Superior temporal gyrus (tissue), 1 donor: ENCODE measurements around the gene OSBPL3.
A peak's percentile ranks its signal among the peaks of the same experiment; 100 is the strongest.

Experiments
- DNase-seq: peaks from one replicate; pipeline ENCODE4 v3.0.0-alpha.2; 2016; ENCODE audit errors: extremely low spot score

The OSBPL3 gene

DNA sequence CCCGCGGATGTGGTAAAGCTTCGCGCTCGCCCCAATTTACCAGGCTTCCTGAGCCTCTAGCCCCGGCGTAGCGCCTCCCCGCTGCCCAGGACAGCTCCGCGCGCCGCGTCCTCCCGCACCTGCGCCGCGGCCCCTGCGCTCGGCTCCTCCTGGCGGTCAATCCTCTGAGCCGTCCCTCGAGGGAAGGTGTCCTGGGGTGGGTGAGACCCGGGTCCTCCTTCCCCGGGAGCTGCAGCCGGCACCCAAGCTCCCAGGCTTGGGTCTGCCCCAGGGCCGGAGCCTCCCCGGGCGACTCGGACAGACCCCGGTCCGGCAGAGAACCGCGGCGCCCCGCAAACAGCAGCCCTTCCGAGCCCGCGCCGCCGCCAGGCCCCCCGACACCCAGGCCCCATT is 512 bp downstream of the OSBPL3 start:
- peak; percentile 36 for DNase-seq

DNA sequence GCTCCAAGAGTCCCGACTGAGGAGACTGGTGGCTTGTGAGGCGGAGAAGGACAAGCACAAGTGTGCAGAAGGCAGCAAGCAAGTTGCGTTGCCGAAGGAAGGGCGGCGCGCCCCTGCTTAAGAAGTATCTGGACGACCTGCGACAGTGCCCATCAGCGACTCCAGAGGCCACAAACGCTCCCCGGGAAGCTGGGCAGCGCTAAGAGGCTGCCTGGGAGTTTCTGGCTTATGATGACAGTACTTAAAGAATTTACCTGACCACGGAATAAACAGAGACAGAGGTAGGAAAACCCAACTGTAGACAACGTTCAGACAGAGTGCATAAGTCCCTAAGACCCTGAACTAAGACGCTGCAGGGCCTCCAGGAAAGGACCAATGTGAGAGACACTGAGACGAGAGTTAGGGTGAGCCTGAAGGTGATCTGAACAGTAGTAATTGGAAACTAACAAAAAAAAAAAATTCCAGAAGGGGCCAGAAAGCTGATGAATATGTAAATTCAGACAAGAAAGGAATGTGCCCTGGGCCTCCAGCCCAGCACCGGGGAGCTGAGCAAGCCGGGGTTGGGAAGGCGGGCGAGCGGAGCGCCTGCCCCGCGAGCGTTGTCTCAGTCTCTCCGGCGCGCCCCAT is 1.0 kb downstream of the OSBPL3 start:
- DNase-seq = peak; percentile 40

DNA sequence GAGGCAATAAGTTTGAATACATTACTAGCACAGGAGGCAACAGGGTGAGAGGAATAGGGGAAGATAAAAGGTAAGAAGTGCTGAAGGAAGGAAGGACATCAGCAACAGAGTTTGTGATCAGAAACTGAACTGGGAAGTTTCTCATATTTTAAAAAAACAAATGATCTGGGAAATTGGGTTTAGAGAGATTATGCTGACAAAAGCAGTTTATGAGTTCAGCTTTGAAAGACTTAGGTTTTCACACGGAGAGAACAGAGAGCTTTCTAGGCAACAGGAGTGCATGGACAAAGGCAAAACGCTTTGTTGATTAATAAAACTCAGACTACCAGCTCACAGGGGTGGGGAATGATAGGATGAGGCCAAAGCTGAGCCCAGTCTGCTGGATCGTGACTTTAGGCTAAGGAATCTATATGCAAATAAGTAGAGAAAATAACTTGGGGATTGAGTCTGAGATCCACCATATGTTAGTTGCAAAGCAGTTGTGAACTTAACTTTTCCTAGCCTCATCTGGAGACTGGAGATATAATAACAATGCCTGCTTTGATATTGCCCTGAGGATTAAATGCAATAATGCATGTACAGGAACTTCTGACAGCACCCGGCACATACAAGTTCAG is 4.2 kb downstream of the OSBPL3 start:
- no peak for DNase-seq

DNA sequence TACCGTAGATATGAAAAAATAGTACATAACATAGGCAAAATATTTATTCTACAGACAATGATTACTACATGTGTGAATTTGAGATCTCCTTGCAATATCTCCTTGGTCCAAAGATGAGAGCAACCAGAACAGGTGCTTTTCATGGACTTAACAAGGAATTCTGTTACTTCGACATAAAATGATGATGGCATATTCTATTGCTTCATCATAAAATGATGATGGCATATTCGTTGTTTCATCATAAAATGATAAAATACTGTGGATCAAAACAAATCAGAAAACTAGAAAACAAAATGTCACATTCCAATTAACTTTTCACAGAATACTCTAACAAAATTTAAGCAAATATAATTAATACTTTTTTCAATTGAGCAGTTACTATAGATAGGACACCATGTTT is 4.8 kb downstream of the OSBPL3 start:
- no peak for DNase-seq

DNA sequence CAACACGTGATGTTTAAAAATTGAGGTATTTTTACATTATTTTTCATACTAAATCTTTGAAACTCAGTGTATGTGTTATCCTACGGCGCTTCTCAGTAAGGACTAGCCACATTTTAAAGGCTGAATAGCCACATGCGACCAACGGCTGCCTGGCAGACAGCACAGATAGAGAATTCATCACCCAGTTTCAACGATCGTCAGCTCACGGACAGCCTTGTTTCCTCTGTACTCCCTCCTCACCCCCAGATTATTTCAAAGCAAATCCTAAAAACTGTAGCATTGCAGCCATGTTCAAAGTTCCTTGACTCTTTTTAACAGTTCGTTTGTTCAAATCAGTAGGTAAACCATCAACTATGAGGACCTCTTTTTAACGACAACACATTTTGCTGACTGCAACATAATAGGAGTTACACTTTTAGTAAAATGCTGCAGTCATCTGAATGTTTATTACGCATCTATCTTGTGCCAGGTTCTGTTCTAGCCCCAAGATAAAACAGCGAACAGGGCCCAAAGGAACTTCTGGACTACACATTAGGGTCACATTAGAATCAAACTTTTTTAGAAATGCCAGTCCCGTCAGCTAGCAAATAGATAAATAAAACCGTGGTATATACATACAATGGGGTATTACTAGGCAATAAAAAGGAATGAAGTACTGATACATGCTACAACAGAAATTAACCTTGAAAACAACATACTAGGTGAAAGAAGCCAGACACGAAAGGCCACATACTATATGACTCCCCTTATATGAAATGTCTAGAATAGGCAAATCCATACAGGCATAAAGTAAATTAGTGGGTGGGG is 5.7 kb downstream of the OSBPL3 start:
- DNase-seq = no peak

DNA sequence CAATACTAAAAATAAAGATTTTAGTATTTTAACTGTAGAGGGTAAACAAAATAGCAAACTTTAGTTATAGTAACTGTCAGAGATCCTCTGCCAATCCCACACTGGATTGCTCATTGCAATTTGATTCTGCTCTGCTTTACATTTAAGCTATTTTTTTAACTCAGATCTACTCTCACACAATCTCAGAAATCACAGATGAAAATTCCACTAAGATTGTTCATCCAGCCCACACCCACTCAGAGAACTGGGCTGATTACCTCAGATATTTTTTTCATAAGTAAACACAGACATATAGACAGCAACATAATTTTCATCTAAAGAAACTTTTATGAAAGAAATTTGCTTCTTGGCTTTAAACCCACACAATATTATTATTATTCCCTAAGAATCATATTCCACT is 7.0 kb downstream of the OSBPL3 start:
- no peak for DNase-seq

DNA sequence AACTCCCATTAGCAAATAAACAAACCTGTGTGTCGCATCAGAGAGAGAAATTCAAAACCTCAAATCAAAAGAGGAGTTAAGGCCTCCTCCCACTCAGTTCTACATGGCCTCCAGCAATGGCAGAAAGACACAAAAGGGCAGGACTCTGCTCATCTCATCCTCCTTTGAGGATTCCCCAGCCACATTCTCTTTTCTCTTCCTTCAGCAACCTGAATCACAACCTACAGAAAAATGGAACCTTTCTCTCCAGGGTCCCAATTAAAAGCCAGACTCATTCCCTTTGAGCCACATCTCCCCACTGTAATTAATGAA is 7.9 kb downstream of the OSBPL3 start:
- DNase-seq = no peak

DNA sequence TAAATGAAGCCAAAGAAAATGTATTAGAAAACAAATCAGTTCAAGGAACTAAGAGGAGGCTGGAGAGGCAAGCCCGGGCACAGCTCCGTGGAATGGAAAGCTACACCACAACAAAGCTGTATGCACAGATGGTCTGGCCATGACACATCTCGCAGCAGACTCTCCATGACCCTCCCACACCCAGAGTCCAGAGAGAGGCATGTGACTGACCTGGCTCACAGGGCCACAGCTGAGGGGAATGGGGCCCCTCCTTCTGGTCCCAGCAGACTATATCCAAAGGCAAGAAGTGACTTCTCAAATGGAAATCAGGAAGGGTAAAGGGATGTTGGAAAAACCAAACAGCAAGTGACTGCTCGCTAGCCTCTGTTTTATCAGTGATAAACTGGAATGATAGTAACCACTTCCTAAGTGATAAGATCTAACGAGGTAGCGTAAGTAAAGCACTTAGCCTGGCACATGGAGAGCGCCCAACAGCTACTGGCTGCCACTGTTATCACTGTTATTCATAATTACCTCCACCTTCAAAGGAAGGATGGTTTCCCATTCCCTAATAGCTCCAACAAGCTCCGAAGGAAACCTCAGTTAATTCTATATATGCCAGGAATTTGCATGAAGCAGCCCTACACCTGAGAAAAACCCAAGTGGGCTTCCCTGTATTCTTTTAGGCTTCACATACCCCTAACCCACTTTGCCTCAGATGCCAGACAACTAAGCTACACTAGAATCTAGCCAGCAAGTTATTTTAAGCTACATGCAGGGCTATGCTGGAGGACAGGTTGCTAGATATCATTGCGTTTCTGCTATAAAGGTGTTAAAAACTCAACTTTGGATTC is 8.4 kb downstream of the OSBPL3 start:
- no peak for DNase-seq

DNA sequence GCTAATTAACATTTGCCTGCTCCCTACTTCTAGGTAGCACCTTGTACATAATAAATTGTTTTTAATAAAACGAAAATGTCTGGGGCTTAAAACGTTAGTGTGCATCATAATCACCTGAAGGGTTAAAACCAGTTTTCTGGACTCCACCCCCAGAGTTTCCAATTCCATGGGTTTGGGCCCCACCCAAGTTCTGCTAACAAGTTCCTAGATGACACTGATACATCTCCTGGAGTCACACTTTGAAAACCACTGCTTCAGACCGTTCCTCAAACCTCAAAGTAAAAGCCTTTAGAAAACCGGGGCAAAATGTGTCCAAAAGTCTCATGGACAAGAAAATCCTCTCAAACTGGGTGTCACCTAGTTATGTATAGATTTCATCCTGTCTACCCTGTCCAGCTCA is 9.3 kb downstream of the OSBPL3 start:
- DNase-seq = no peak

DNA sequence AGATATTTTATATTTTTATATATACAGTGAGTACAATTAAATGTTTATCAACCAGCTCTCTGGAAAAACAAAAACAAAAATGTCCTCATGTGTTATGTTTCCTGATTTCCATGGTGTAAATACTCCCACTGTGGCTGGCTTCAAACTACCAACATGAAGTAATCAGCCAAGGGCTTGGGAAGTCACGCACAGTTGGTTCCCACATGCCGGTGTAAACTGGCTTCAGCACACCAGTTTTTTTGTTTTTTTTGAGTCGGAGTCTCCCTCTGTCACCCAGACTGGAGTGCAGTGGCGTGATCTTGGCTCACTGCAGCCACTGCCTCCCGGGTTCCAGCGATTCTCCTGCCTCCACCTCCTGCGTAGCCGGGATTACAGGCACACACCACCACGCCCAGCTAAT is 11.8 kb downstream of the OSBPL3 start:
- DNase-seq = no peak

DNA sequence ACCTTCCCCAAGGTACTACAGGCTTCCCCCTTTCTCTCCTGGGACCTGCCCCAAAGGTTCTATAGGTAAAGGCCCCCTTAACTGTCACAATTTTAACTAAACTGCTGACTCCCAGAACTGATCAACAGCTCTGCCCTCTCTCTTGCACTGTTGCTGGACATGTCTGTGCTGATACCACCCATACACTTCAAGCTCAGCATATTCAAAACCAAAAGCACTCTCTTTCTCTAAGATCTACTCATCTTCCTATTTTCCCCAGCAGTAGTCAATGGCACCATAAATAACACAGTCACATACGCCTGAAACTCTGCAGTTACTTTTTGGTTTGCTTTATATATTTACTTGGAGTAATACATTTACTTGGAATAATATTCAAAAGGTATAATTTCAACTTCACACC is 12.3 kb downstream of the OSBPL3 start:
- no peak for DNase-seq

DNA sequence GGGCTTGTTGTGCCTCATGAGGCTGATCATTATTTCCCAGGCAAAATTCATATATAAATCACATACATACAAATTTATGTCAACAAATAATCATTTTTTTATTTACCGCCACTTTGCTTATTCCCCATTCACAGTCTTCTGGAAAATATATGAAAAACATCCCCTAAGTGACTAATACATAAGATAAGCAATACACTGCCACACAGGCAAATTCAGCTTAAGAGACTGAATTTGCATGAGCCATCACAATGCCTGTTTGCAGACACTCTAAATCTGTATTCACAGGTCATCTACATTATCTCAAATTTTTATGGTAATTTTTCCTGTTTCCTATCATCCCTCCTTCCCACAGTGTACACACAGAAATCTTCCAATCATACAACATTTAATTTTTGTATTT is 13.2 kb downstream of the OSBPL3 start:
- DNase-seq = no peak

DNA sequence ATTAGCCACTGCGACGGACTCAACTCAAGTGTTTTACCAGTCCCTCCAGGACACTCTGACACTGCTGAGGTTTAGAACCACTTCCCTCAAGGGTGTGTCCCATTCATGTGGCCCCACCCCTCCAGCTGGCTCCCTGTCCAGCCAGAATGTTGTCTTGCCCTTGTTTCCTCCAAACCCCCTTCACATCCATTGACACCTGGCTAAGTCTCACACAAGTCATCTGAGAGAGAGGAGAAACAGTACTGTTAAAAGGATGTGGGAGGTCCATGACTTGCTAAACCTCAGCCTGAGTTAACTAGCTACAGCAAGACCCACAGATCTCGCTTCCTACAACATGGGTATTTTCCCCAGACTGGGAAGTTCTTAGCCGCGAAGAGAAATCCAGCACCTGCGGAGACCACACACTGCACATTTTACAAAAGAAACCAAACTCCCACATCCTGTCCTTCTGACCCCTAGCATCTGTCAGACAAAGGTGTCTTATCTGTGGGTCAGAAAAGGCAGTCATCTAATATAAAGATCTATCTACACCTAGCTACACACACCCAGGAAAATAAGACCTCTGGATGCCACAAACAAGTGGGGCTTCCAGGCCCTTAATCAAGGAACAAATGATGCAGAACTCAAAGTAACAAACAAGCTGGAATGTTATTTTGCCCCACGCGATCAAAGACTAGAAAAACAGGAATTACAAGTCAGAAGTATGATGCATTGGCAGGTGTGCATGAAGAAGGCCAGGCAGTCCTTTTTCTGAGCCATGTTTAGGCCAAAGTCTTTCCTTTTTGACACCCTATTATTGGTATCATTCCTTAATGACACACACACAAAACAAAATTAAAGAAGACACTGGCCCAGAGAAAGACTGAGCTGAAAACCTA is 13.9 kb downstream of the OSBPL3 start:
- DNase-seq = no peak

DNA sequence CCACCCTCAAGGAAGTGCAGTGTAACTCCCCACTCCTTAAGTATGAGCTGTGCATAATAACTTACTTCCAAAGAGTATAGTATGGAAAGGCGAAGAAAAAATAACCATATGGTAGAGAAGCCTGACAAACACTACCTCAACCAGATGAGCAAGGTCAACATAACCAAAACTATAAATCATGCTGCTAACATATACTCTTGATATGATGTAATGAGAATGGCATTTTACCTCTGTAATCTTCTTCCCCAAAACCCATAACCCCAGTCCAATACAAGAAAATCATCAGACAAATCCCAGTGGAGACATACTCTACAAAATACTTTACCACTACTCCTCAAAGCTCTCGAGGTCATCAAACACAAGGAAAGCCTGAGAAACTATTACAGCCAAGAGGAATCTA is 15.8 kb downstream of the OSBPL3 start:
- DNase-seq = no peak

DNA sequence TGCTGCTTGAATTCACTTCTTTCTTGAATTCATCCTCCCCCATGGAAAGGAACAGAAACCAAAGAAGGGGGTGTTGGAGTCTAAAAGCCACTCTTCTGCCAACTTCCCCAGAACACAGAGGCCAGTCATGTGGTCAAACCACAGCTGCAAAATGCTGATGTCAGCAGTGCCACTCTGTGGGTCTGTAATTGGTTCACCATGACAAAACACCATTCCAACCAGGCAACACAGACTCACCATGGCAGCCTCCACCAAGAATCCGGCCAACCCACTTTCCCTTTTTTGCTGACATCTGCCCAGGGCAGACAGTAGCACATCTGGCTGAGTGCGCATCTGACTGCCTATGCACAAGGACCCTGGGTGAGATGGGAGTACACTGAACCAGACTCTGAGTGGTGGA is 16.8 kb downstream of the OSBPL3 start:
- peak; percentile 84 for DNase-seq

DNA sequence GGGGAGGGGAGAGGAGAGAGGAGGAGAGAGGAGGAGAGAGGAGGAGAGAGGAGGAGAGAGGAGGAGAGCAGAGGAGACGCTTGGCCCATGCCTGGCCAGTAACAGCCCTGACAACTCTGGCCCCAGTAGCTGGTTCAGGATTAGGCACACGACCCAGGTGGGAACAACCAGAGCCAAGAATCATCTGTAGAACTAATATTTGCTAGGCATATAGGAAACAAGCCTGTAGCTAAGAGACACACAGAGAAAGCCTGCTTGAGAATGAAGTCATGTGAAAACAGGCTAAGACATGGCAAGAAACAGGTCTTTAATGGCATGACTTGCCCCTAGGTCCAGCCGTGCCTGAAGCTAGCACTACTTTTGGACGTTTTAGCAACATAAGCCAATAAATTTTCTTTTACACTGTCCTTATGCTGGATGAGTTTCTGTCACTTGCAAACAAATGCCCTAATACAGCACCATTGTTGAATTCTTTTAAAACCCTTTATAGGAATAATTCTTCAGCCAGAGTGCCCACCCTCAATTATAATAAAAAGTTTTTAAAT is 17.5 kb downstream of the OSBPL3 start:
- no peak for DNase-seq

DNA sequence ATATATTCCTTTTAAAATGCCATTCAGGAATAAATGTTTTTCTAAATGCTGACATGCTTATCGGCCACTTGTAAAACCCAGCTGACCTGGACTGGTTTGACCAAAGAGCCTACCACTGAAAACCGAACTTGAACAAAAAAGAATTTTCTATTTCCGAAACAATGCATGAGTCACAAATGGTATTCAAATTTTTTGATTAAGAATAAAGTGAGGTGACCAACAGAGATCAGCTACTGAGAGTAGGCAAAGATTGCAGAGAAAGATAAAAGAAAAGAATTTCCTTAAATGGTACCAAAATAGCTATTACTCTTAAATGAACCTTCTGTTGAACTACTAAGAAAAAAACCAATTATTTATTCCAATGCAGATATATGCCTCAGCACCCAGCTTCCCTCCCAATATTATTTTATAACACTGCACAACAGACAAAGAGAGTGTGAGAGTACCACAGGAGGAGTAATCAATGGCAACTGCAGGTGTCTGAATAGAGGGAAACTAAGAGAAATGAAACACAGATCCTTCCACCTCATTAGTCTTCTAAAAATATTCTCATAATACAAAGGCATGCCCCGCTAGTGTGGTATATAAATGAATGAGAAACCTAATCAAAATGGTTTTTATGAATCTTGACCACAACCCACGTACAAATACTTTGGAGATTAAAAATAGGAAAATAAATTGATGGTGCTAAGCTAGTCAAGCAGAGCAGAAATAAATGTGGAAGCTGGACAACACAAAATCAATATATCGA is 20.1 kb downstream of the OSBPL3 start:
- DNase-seq = no peak

DNA sequence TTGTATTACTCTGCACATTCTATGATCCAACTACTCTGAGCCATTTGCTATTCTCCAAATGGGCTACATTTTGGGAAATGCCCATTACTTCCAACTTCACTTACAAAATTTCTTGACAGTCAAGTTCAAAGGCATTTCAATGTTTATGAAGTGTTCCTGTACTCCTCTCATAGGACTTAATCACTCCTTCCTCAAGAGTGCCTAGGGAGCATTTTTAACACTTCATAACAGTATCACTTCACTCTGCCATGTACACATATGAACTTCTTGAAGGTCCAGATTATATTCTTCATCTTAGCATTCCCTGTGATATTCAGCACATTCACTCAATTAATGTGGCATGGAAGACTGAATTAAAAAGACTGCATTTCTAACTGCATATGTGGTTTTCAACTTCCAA is 21.6 kb downstream of the OSBPL3 start:
- no peak for DNase-seq

DNA sequence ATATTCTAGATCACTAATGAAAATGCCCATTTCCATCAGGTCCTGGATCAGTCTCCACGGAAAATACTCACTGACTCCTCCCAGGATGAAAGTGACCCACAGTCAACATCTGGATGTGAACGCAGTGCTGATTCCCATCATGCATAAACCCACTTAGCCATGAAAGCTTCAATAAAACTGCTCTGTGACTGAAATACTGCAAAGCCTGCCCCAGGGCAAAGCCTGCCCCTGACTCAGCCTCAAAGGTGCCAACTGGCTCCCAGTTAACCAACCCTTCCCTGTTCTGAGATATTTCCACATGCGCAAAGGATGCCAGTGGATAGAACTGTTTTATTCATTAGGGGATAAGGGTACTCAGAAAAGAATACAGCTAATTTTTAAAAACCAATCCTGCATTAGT is 24.0 kb downstream of the OSBPL3 start:
- no peak for DNase-seq

DNA sequence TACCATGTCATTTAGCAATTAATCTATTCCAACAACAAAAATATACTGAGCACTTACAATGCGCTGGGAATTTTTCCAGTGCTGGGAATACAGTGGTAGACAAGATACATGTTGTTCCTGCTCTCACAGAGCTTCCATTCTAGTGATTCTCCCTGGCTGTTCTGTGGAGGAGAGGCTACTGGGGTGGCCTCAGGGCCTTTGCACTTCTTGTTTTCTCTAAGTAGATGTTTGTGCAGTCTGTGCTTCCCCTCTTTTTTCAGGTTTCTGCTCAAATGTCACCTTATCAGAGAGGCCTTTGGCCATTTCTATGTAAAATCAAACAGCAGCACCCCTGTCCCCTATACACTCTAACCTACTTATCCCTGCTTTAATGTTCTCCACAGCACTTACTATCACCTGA is 24.7 kb downstream of the OSBPL3 start:
- no peak for DNase-seq

DNA sequence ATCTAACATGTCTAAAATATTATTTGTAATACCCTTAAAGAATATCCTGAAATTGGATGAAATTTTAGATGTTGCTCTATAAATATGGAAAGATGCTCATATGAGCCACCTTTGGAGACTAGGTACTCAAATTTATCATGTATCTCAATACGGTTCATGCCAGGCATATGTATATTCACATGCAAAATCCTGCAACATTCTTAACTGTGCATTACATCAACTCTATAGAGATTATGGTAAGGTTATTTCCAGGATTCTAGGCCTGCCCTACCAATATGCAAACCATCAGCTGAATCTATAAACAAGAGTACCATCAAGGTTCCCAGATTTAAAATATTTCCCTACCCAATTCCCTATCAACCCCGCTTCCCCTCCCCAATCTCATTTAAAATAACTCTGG is 27.5 kb downstream of the OSBPL3 start:
- no peak for DNase-seq
